Naive thymus-derived CD8-positive, alpha-beta T cell (primary cell): Measurements from ENCODE around the gene TBC1D22A. TPM values are rescaled to one million over a fixed set of nuclear protein-coding genes. Genes with fewer than 3 reads are reported as not detected.

Experiments used
- ATAC-seq, 2 donors: fragments of 150-1000 bp; cut with Tn5 transposase in 1 of 2; sonication (Bioruptor Pico), chemical (Tn5 transposase) in 1 of 2; 1 replicate in 1 of 2; 2 replicates in 1 of 2; pipeline ENCODE4 v1.10.0; 2021; ENCODE audit warnings: mild to moderate bottlenecking in 2 of 2, moderate library complexity in 2 of 2
- POLR2A ChIA-PET: fragments of 350-600 bp; sonication (Branson Sonifier 250); formaldehyde crosslinking; loops from one replicate; lab custom pipeline; 2021; ENCODE audit warnings: antibody characterized with exemption; lab: Charles Lee
- DNase-seq, 10 donors: peaks; one replicate each; pipeline versions ENCODE4 v3.0.0 to v3.0.0-alpha.2; 2020 to 2022
- H3K27ac Mint-ChIP-seq, 10 donors: one replicate each; pipeline ENCODE4 v1.8.0; 2020 to 2022; ENCODE audit warnings: mild to moderate bottlenecking in 10 of 10, mixed read lengths in 10 of 10, moderate library complexity in 4 of 10, inconsistent platforms in 1 of 10
- H3K27me3 Mint-ChIP-seq, 5 donors: one replicate each; pipeline ENCODE4 v1.8.0; 2021 to 2022; ENCODE audit warnings: mixed read lengths in 5 of 5
- H3K36me3 Mint-ChIP-seq, 3 donors: one replicate each; pipeline ENCODE4 v1.8.0; 2020 to 2022; ENCODE audit warnings: mixed read lengths in 3 of 3, mild to moderate bottlenecking in 2 of 3, inconsistent platforms in 1 of 3
- H3K4me1 Mint-ChIP-seq, 4 donors: one replicate each; pipeline ENCODE4 v1.8.0; 2021 to 2022; ENCODE audit warnings: mixed read lengths in 4 of 4
- H3K4me3 Mint-ChIP-seq, 10 donors: one replicate each; pipeline ENCODE4 v1.8.0; 2020 to 2022; ENCODE audit warnings: mild to moderate bottlenecking in 10 of 10, mixed read lengths in 10 of 10, moderate library complexity in 6 of 10, inconsistent platforms in 1 of 10
- H3K9me3 Mint-ChIP-seq, 9 donors: one replicate each; pipeline ENCODE4 v1.8.0; 2020 to 2022; ENCODE audit warnings: mixed read lengths in 9 of 9, mild to moderate bottlenecking in 3 of 9, inconsistent platforms in 1 of 9, moderate library complexity in 1 of 9
- polyA plus RNA-seq, 3 donors: library from polyadenylated mRNA; unstranded; fragments of 300-500 nt; fragmentation: Illumina TruSeq; gene quantifications; one replicate each; pipeline ENCODE4 v1.2.3, GENCODE V29; 2021
- total RNA-seq, 8 experiments: library from RNA in 2 of 8; stranded (reverse) in 2 of 8; gene quantifications; one replicate each; pipeline ENCODE4 v1.2.3 and lab custom pipeline; 2021 to 2026

The TBC1D22A gene
- total and polyA plus RNA-seq, 5 experiments from 2014 or later: 23.0 to 57.2 (median 24.6) TPM

DNA sequence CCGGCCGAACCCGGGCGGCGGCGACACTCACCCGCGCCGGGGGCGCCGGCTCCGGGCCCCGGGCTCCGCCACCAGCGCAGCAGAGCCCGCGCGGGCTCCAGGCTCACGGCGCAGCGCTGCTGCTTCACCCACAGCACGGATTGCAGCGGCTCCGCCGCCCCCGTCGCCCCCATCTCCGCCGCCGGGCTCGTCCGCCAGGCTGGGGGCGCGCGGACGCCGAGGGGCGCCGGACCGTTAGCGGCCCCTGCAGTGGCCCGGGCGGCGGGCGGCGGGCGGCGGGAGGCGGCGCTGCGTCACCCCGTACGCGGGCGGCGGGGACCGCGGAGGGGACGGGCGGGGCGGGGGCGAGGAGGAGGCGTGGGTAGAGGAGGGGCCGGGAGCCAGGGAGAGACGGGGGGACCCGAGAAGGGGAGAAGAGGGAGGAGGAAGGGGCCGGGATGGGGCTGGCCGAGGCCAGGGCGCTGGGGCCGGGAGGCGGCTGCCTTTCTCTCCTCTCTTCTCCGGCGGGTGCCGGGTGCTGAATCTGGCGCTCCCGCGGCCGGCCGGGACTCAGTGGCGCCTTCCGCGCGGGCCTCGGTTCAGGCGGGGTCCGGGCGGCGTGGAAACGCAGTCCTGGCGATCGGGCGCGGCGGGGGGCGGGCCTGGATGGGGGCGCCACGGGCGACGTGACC lies 24.3 kb upstream of the TBC1D22A start, which contains the start of gene CERK:
TSS of gene CERK (minus strand) at position 277 of the 671 bp plus-strand sequence. CDS start at position 173, 104 bp downstream.
- peaks cover 0 to 2% (median 0%) of the 10 kb centered on the region in 3 donors for H3K36me3 Mint-ChIP-seq
- POLR2A ChIA-PET: interaction anchor here (0.7 to 7.3 kb wide), 9 partner anchors 11 to 685 kb away, joined by 3 to 134 read pairs (median 4); partner anchors contain the start of gene TBC1D22A
- no peaks in the 10 kb centered on the region for H3K27me3 Mint-ChIP-seq
- ATAC-seq: peak; percentile 45 to 65
- H3K4me1 Mint-ChIP-seq: peaks cover 25 to 48% (median 48%) of the 10 kb centered on the region in 4 donors
- peak; percentile 39 to 80 (median 58) for DNase-seq
- H3K4me3 Mint-ChIP-seq: peak within 1 kb of the TSS; percentile 91 to 100 (median 100)
- peak within 1 kb of the TSS; percentile 95 to 100 (median 99) for H3K27ac Mint-ChIP-seq
- no peaks in the 10 kb centered on the region for H3K9me3 Mint-ChIP-seq

GRCh38 chr22:46738647-46739093 lies 23.8 kb upstream of the TBC1D22A start:
- Mint-ChIP-seq H3K27me3 (no peaks in the 10 kb centered on the region), H3K9me3 (no peaks in the 10 kb centered on the region), H3K36me3 (peaks cover 0 to 2% (median 0%) of the 10 kb centered on the region in 3 donors), H3K4me1 (peaks cover 25 to 48% (median 46%) of the 10 kb centered on the region in 4 donors), H3K27ac (peak overlapping the region; percentile 86 to 96 (median 93)), H3K4me3 (peak overlapping the region; percentile 75 to 93 (median 92))
- peak in 2 of 10 donors; percentile 4 to 31 for DNase-seq
- POLR2A ChIA-PET: interaction anchor here (0.7 to 7.3 kb wide), 10 partner anchors 11 to 685 kb away, joined by 3 to 134 read pairs (median 4); partner anchors contain the start of gene TBC1D22A
- peak; percentile 0 to 28 for ATAC-seq

- H3K36me3 Mint-ChIP-seq: peaks cover 0 to 2% (median 0%) of the 10 kb centered on the region in 3 donors
- peaks cover 22 to 43% (median 42%) of the 10 kb centered on the region in 4 donors for H3K4me1 Mint-ChIP-seq
- POLR2A ChIA-PET: interaction anchor here (0.7 to 7.3 kb wide), 10 partner anchors 10 to 63 kb away, joined by 3 to 134 read pairs (median 4); partner anchors contain the start of gene TBC1D22A
- peak overlapping the region; percentile 86 to 96 (median 93) for H3K27ac Mint-ChIP-seq
- H3K4me3 Mint-ChIP-seq: peak overlapping the region; percentile 75 to 93 (median 92)
- H3K27me3 Mint-ChIP-seq: no peaks in the 10 kb centered on the region
- peak; percentile 48 to 82 (median 72) for DNase-seq
- peak in 1 of 2 donors; percentile 83 for ATAC-seq
- no peaks in the 10 kb centered on the region for H3K9me3 Mint-ChIP-seq
These were observed 23.2 kb upstream of the TBC1D22A start for GRCh38 chr22:46739094-46739870.

DNA sequence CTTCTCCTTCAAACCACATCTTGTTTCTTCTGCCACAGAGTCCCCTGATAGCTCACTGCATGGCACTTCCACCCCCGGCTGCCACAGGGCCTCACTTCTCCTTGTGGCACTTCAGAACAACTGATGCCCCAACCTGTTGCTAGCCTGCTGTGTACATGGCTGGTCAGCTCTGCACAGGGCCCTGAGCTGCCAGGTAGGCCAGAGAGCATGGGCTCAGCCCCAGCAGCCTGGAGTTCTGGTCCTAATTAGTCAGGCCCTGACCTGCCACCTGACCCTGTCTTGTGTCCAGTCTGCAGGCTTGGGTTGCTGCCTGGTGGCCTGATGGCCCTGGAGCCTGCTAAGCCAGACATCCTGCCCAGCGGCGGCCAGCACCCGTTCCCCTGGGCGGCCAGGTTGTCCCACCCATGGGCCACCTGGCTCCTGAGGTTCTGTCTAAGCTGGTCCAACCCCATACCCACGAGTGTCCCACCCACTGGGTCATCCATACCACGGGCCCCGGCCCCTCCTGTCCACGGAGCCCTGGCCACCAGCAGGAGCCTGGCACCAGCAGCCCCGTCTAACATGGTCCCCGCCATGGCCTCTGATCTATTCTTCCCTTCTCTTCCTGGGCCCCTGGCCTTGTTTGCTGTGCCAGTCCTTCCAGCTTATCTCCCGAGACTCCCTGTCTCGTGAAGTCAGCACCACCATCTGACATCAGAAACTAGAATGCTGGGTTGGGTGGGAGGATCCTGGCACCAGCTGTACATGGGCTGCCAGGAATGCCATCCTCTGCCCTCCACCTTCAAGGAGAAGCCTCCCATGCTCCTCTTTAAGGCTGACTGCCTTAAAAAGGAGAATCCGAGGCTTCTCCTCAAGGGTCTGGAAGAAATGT lies 21.3 kb upstream of the TBC1D22A start:
- Mint-ChIP-seq H3K4me1 (peaks cover 14 to 25% (median 24%) of the 10 kb centered on the region in 4 donors), H3K27me3 (no peaks in the 10 kb centered on the region), H3K4me3 (peak overlapping the region in 2 of 10 donors; percentile 32 to 46), H3K36me3 (peaks cover 0 to 2% (median 0%) of the 10 kb centered on the region in 3 donors), H3K27ac (peak overlapping the region in 6 of 10 donors; percentile 77 to 88 (median 80)), H3K9me3 (no peaks in the 10 kb centered on the region)
- ATAC-seq (no peak), DNase-seq (no peak)
- POLR2A ChIA-PET: interaction anchor here (1.3 to 7.3 kb wide), 5 partner anchors 8 to 62 kb away, joined by 3 to 134 read pairs (median 33); partner anchors contain the start of gene TBC1D22A

- H3K27ac Mint-ChIP-seq: peak overlapping the region in 4 of 10 donors; percentile 46 to 78 (median 62)
- H3K9me3 Mint-ChIP-seq: no peaks in the 10 kb centered on the region
- H3K36me3 Mint-ChIP-seq: peaks cover 0 to 2% (median 0%) of the 10 kb centered on the region in 3 donors
- no peak for ATAC-seq
- no peak for DNase-seq
- peaks cover 11 to 17% (median 15%) of the 10 kb centered on the region in 4 donors for H3K4me1 Mint-ChIP-seq
- POLR2A ChIA-PET: interaction anchor here (1.3 to 7.3 kb wide), 4 partner anchors 7 to 61 kb away, joined by 3 to 134 read pairs (median 44); partner anchors contain the start of gene TBC1D22A
- H3K27me3 Mint-ChIP-seq: no peaks in the 10 kb centered on the region
- no peak overlapping the region for H3K4me3 Mint-ChIP-seq
These were observed 20.4 kb upstream of the TBC1D22A start for GRCh38 chr22:46741974-46742519.

DNA sequence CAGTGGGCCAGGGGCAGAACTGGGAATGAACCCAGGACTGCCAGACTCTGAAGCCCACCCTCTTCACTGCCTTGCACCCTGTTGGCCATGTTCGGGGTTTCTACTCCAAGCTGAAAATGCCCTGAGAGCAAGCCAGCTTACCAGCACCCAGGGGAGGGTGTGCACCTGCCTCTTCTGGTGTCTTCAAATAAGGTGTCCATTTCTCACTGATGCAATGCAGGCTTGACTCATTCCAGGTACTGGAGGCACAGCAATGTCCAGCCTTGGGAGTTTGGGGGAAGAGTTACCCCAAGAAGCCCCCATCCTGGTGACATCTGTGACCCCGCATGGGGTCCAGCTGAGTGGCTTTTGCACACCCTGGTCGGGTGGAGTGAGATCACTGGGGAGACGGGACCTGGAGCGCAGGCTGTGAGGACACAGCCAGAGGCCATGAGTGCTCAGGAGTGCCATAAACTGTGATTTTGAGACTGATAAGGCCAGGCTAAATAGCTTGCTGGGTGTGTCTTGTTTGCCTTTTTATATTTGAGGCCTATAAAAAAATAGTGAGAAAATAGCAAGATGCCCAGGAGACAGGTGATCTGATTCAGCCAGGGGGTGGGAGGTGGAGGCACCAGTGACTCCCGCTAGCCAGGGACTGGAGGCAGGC lies 19.8 kb upstream of the TBC1D22A start:
- Mint-ChIP-seq H3K27ac (peak overlapping the region in 4 of 10 donors; percentile 8 to 72 (median 46)), H3K9me3 (no peaks in the 10 kb centered on the region), H3K27me3 (no peaks in the 10 kb centered on the region), H3K36me3 (no peaks in the 10 kb centered on the region), H3K4me1 (peaks cover 9 to 14% (median 11%) of the 10 kb centered on the region in 4 donors), H3K4me3 (no peak overlapping the region)
- ATAC-seq (no peak), DNase-seq (no peak)
- POLR2A ChIA-PET: interaction anchor here (0.7 to 1.3 kb wide), 3 partner anchors 16 to 60 kb away, joined by 3 to 6 read pairs (median 3); partner anchors contain the start of gene TBC1D22A

- POLR2A ChIA-PET: interaction anchor here (0.6 kb wide), 1 partner anchor 47 kb away, joined by 5 read pairs; no protein-coding TSS in a partner anchor
- no peak for DNase-seq
- H3K36me3 Mint-ChIP-seq: no peaks in the 10 kb centered on the region
- no peaks in the 10 kb centered on the region for H3K27me3 Mint-ChIP-seq
- peak overlapping the region in 2 of 10 donors; percentile 65 to 68 for H3K27ac Mint-ChIP-seq
- no peak overlapping the region for H3K4me3 Mint-ChIP-seq
- ATAC-seq: no peak
- no peaks in the 10 kb centered on the region for H3K9me3 Mint-ChIP-seq
- H3K4me1 Mint-ChIP-seq: peaks cover 10 to 17% (median 14%) of the 10 kb centered on the region in 4 donors
These were observed 17.9 kb upstream of the TBC1D22A start for GRCh38 chr22:46744581-46744980.

- H3K27ac Mint-ChIP-seq: peak overlapping the region in 8 of 10 donors; percentile 75 to 99 (median 82)
- ATAC-seq (no peak), DNase-seq (no peak)
- peaks cover 18 to 28% (median 26%) of the 10 kb centered on the region in 4 donors for H3K4me1 Mint-ChIP-seq
- H3K36me3 Mint-ChIP-seq: no peaks in the 10 kb centered on the region
- H3K27me3 Mint-ChIP-seq: peaks cover 0 to 2% (median 0%) of the 10 kb centered on the region in 5 donors
- H3K4me3 Mint-ChIP-seq: no peak overlapping the region
- POLR2A ChIA-PET: interaction anchor here (0.6 to 6.0 kb wide), 3 partner anchors 8 to 51 kb away, joined by 3 to 134 read pairs (median 4); partner anchors contain the start of gene CERK
- H3K9me3 Mint-ChIP-seq: no peaks in the 10 kb centered on the region
These were observed 16.3 kb upstream of the TBC1D22A start for GRCh38 chr22:46746192-46746591.

DNA sequence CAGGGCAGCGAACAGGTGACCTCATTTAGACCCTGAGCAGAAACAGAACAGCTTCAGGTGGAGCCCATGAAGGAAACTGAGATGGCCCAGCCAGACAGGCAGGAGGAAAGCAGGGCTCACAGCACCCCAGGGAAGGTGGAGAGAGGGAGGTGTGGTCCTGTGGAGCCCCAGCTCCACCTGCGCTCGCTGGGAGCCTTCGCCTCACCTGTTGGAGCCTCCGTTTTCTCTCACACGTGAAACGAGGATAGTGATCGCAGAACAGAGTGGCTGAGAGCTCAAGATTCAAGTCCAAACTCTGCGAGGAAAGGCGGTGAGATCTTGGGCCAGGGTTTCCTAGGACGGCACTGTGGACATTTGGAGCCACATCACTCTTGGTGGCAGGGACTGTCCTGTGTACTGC lies 15.8 kb upstream of the TBC1D22A start:
- Mint-ChIP-seq H3K27me3 (peaks cover 0 to 2% (median 0%) of the 10 kb centered on the region in 5 donors), H3K9me3 (no peaks in the 10 kb centered on the region), H3K4me3 (no peak overlapping the region), H3K27ac (peak overlapping the region in 7 of 10 donors; percentile 75 to 99 (median 81)), H3K36me3 (no peaks in the 10 kb centered on the region), H3K4me1 (peaks cover 17 to 32% (median 28%) of the 10 kb centered on the region in 4 donors)
- no peak for ATAC-seq
- POLR2A ChIA-PET: interaction anchor here (0.6 to 6.0 kb wide), 3 partner anchors 8 to 52 kb away, joined by 3 to 134 read pairs (median 4); partner anchors contain the start of gene CERK
- DNase-seq: no peak

- DNase-seq (no peak), ATAC-seq (no peak)
- peak overlapping the region in 7 of 10 donors; percentile 39 to 99 (median 65) for H3K27ac Mint-ChIP-seq
- H3K4me1 Mint-ChIP-seq: peaks cover 17 to 32% (median 27%) of the 10 kb centered on the region in 4 donors
- peaks cover 0 to 2% (median 0%) of the 10 kb centered on the region in 5 donors for H3K27me3 Mint-ChIP-seq
- POLR2A ChIA-PET: interaction anchor here (1.6 to 6.0 kb wide), 3 partner anchors 9 to 15 kb away, joined by 6 to 151 read pairs (median 134); partner anchors contain the start of genes CERK and TBC1D22A
- H3K4me3 Mint-ChIP-seq: no peak overlapping the region
- H3K36me3 Mint-ChIP-seq: no peaks in the 10 kb centered on the region
- H3K9me3 Mint-ChIP-seq: no peaks in the 10 kb centered on the region
These were observed 14.8 kb upstream of the TBC1D22A start for GRCh38 chr22:46747646-46748045.
